Measurements from ENCODE around the gene DCTN3. TPM values are rescaled to one million over a fixed set of nuclear protein-coding genes. Genes with fewer than 3 reads are reported as not detected.

DCTN3 gene
- total and polyA plus RNA-seq, 10 of the 15 experiments (the other 5 are each of a cell fraction or from before 2014, with no cell fraction given) = 19.0 to 120 (median 71.8) TPM

DNA sequence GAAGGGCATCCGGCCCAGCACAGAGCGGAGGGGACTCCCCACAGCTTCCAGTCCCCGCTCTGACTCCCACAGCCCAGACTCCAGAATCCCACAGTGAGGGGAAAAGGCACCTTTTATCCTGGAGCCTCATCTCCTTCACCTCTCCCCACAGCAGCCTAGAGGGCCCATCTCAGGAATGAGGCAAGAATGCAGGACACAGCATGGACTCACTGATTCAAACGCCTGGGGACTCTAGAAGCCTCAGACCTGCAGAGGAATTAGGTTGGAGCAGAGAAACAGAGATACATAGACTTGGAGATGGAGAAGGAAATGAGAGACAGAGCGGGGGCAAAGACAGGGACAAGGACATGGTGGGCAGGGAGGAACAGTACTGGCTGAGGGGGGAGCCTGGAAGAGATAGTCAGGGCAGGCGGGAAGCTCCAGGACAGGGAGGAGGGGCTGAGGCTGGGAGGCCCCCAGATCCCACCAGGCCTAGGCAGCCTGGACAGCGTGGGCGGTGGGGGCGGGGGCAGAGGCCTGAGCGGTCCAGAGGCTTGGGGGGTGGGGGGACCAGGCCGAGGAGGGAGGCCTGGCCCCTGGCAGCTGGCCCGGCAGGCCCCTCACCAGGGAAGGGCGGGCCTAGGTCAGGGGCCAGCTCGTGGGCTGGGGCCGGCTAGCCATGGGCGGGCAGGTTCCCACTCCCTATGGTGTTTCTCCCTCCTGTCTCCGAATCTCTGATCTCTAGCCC lies 46.5 kb downstream of the DCTN3 start:
- H3K79me2 ChIP-seq (ENCODE audit: control insufficient read depth, insufficient read depth, low read length) = no peaks in the 10 kb centered on the region
- H3K9me3 ChIP-seq (replicated peaks; ENCODE audit: control insufficient read depth, insufficient read depth, low read length) = no peaks in the 10 kb centered on the region
- H3K4me2 ChIP-seq (ENCODE audit: control insufficient read depth, insufficient read depth) = no peak overlapping the region
- H3K27me3 ChIP-seq (replicated peaks in 1 of 2; ENCODE audit: control insufficient read depth in 2 of 2, insufficient read depth in 2 of 2, low read length in 1 of 2) = peaks cover 11% of the 10 kb centered on the region in 2 experiments; a peak in 3 of 4 replicates
- H3K27ac ChIP-seq (ENCODE audit: control insufficient read depth, insufficient read depth) = no peak overlapping the region
- intact Hi-C loops (cut with micrococcal nuclease; ENCODE audit: unreplicated experiment) (no loop called here), in situ Hi-C loops (cut with MboI) (no loop called here)
- ChIA-PET SMC1A (ENCODE audit: uncharacterized antibody, unreplicated experiment) (interaction anchor here (0.6 kb wide), 1 partner anchor 9 kb away, joined by 3 read pairs; no protein-coding TSS in a partner anchor), RAD21 (ENCODE audit: unreplicated experiment) (no interaction called here), CTCF (interaction anchor here (0.6 kb wide), 1 partner anchor 26 kb away, joined by 3 read pairs; no protein-coding TSS in a partner anchor), POLR2A (no interaction called here)
- FAIRE-seq = no peak
- no peak for ATAC-seq
- peaks cover 3% of the 10 kb centered on the region; the same call in 1 of the 2 replicates for H4K20me1 ChIP-seq (ENCODE audit: control insufficient read depth, insufficient read depth)
- H3K9ac ChIP-seq (ENCODE audit: control insufficient read depth, insufficient read depth, low read length) = no peak overlapping the region
- no peak overlapping the region for H2AFZ ChIP-seq (ENCODE audit: control insufficient read depth, low read depth, low read length)
- no peak overlapping the region for H3K4me3 ChIP-seq
- no TSS peak for BruUV-seq (replicated peaks)
- no peaks in the 10 kb centered on the region for H3K36me3 ChIP-seq (ENCODE audit: control insufficient read depth in 2 of 2, insufficient read depth in 2 of 2, low read length in 1 of 2)
- DNase-seq (ENCODE audit: low read depth, low spot score) = no peak
- no peaks in the 10 kb centered on the region for H3K4me1 ChIP-seq (ENCODE audit: control insufficient read depth, insufficient read depth, low read length)
- WGBS (ENCODE audit: insufficient coverage, insufficient replicate concordance, low lambda C conversion rate, missing lambda C conversion rate) = 25% methylated on average over 13 of the region's 17 CpGs
- TF ChIP-seq MTA3 (IDR thresholded peaks at IDR 0.05; ENCODE audit: borderline replicate concordance, low read length) (no peak), ZNF207 (IDR thresholded peaks at IDR 0.05; ENCODE audit: borderline replicate concordance) (no peak), ZNF622 (IDR thresholded peaks at IDR 0.05) (no peak), YY1 (IDR thresholded peaks at IDR 0.05; ENCODE audit: low read depth, low read length) (no peak), EED (IDR thresholded peaks at IDR 0.05; ENCODE audit: low read depth) (no peak), JUNB (IDR thresholded peaks at IDR 0.05) (no peak), RB1 (IDR thresholded peaks at IDR 0.05; ENCODE audit: borderline replicate concordance) (no peak), SP1 (IDR thresholded peaks at IDR 0.05; ENCODE audit: low read depth, low read length) (no peak), NRF1 (conservative IDR thresholded peaks at IDR 0.05; ENCODE audit: low read depth, low read length) (no peak), SPI1 (IDR thresholded peaks at IDR 0.05; ENCODE audit: borderline replicate concordance, insufficient read depth, low read depth, low read length) (no peak)
- TF ChIP-seq, protein P1, sequence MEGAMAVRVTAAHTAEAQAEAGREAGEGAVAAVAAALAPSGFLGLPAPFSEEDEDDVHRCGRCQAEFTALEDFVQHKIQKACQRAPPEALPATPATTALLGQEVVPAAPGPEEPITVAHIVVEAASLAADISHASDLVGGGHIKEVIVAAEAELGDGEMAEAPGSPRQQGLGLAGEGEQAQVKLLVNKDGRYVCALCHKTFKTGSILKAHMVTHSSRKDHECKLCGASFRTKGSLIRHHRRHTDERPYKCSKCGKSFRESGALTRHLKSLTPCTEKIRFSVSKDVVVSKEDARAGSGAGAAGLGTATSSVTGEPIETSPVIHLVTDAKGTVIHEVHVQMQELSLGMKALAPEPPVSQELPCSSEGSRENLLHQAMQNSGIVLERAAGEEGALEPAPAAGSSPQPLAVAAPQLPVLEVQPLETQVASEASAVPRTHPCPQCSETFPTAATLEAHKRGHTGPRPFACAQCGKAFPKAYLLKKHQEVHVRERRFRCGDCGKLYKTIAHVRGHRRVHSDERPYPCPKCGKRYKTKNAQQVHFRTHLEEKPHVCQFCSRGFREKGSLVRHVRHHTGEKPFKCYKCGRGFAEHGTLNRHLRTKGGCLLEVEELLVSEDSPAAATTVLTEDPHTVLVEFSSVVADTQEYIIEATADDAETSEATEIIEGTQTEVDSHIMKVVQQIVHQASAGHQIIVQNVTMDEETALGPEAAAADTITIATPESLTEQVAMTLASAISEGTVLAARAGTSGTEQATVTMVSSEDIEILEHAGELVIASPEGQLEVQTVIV (IDR thresholded peaks at IDR 0.05; ENCODE audit: borderline replicate concordance, partially characterized antibody) = no peak
- TF ChIP-seq, protein P2, sequence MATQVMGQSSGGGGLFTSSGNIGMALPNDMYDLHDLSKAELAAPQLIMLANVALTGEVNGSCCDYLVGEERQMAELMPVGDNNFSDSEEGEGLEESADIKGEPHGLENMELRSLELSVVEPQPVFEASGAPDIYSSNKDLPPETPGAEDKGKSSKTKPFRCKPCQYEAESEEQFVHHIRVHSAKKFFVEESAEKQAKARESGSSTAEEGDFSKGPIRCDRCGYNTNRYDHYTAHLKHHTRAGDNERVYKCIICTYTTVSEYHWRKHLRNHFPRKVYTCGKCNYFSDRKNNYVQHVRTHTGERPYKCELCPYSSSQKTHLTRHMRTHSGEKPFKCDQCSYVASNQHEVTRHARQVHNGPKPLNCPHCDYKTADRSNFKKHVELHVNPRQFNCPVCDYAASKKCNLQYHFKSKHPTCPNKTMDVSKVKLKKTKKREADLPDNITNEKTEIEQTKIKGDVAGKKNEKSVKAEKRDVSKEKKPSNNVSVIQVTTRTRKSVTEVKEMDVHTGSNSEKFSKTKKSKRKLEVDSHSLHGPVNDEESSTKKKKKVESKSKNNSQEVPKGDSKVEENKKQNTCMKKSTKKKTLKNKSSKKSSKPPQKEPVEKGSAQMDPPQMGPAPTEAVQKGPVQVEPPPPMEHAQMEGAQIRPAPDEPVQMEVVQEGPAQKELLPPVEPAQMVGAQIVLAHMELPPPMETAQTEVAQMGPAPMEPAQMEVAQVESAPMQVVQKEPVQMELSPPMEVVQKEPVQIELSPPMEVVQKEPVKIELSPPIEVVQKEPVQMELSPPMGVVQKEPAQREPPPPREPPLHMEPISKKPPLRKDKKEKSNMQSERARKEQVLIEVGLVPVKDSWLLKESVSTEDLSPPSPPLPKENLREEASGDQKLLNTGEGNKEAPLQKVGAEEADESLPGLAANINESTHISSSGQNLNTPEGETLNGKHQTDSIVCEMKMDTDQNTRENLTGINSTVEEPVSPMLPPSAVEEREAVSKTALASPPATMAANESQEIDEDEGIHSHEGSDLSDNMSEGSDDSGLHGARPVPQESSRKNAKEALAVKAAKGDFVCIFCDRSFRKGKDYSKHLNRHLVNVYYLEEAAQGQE (IDR thresholded peaks at IDR 0.05; ENCODE audit: low read depth, low read length) = no peak

Measured in GM12878 (cell line).